ENCODE results near the gene EPHA3.
A peak's percentile ranks its signal among the peaks of the same experiment; 100 is the strongest.

EPHA3 gene

DNA sequence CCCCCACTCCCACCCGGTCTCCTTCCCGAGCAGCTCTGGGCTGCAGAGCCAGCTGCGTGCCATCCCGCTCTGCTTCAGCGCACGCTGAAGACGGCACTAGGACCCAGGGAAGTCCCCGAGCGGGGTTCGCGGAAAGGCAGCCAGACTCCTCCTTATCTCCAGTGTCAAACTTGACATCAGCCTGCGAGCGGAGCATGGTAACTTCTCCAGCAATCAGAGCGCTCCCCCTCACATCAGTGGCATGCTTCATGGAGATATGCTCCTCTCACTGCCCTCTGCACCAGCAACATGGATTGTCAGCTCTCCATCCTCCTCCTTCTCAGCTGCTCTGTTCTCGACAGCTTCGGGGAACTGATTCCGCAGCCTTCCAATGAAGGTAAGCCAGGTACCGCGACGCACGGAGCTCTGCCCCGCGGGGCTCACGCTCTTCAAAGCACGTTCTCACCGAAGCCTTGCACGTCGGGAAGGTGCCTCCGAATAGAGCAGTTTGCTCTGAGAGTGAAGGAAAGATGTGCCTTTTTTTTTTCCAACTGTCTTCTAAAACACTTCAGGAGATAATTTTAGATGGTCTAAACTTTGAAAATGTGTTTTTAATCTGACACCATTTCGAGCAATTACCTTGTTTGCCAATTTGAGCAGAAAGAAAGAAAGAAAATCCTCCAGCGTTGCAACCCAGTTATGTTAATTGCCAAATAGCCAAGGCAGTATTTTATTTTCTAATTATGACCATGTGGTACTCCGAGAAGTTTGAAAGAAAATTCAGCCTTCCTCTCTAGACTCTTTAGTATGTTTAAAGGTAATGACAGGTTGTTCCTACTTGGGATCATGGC, at the start of gene EPHA3:
TSS of gene EPHA3 (plus strand) at position 161 of the 830 bp plus-strand sequence. CDS start at position 289, 128 bp downstream.
- DNase-seq, result no peak

DNA sequence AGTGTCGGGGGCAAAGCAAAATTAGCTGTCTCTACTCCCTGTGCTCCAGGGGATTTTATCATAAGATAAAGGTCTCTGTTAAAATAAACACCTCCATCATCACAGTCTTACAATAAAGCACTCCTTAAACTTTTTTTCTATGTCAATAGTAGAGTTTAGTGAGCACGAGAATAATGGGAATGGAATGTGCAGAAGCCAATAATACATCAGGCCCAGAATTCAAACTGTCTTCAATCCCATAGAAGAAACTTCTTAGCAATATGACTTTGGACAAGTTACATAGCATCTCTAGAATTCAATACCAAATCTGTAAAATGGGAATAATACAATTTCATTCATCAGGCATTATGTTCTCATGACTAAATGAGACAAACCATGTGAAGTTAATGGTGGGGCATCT, 49.0 kb upstream of the EPHA3 start:
- DNase-seq, result no peak

DNA sequence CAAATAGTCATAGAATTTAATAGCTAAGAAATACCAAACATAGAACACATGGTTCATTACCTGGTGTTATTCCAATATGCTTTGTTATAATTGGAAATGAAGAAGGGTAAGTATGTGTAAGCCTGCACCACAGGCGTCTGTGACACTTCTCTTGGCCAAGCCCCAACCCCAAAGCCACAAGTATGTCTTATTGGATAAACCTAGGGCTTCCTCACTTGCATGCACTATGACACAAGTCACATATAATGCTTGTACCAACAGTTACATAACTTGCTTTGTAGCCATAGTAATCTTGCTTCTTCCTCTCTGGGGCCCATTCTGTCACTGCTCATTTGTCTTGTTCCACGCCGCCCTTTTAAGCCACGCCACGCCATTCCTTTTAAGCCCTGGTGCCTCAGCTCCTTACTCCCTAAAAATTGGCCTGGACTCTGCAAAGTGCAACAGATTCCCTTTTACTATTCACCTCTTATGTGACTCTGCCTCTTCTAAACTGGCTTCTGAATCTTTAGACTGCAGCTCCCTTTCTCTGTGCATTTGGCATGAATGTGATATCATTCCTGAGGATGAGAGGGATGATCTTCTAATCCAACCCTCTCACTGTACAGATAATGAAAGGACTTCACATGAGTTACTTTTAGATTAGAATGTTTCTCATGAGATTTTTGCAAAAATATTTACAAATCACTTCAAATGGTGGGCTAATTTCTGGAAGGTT, 48.1 kb upstream of the EPHA3 start:
- DNase-seq, result no peak

DNA sequence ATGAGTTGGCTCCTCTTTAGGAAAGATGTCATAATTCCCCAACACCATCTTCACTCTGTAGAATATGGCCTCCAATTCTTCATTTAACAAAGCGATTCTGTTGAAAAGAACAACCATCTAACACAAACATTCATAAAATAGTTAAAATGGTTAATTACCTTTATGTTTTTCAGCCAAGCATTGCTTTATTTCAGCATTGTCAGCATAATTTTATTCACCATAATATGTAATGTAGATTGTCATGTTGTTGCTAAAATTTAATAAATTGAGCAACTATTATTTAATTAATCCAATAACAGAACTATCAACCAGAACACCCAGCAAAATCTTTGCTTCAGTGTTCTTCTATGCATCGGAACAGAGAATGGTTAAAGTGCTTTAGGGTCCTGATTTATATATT, 46.2 kb upstream of the EPHA3 start:
- no peak for DNase-seq

DNA sequence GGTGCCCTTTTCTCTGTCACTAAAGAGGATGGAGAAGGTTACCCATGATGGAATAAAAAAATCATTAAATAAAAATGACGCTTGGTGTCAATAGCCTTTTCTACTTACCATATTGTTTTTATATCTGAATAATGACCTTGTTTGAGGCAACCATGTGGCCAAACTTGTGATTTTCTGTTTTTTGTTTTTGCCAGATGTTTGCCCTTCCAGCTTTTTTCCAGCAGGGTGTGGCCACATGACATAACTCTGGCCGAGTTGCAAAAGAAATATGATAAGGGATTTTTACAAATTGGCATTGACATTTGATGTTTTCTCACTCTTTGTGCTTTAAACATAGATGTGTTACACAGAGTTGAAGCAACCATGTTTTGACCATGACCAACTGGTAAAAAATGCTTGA, 39.7 kb upstream of the EPHA3 start:
- DNase-seq, result no peak

DNA sequence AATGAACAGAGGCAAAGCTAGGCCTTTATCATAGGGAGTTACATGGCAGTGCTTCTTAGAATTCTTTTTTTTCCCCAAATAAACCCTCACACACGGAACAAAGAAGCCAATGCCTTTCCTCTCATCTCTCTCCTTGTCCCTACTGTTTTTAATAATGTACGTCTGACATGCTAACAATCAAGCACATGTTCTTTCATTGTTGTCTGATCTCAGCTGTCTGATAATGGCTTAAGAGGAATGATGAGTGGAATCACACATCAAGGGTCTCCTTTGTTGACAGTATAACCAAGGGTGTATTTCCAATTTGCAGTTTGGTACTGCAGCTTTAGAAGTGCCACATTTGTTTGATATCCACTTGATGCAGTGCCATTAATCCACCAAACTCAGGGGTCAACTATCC, 34.8 kb upstream of the EPHA3 start:
- no peak for DNase-seq

DNA sequence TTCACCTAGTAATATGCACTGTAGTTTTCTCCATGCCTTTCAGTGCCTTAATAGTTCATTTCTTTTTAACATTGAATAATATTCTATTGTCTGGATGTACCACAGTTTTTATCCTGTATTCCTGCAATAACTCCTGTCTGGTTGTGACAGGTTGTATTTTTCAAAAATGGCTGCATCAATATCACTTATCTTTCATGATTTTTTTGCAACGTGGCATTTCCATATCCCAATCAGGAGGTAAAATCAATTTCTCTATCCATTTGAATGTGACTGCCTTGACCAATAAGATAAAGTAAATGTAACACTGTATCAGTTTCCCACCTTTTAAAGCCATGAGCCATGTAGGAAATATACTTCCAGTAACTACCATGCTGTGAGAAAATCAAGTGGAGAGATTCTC, 27.5 kb upstream of the EPHA3 start:
- DNase-seq, result no peak

DNA sequence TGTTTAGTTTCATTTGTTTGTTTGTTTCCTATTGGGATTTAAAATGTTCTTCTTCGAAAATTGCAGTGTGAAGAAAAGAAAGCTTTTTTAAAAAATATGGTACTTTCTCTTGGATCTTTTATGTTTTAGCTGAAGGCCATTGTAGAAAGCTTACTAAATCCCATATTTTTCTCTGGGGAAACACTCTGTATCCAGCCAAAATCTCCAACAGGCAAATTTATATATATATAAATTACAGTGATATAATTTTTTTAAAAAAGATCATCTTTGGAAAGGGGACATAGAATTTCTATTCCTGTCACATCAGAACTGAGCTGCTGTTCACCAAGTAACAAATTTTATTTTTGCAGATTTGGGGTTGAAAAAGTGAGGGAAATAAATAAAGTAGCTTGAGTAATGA, 19.6 kb upstream of the EPHA3 start:
- no peak for DNase-seq

DNA sequence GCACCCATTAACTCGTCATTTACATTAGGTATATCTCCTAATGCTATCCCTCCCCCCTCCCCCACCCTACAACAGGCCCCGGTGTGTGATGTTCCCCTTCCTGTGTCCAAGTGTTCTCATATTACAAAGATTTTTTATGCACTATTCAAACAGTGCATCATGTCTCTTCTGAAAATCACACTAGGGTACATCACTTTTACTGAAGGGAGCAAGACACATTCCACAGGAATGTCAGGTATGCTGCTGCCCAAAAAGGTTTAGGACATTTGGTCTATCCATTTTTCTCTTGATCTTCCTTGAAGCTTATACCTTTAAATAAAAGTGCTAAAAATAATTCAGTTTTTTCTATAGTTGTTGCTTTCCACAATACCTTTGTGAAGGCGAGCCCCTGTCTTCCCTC, 9.2 kb upstream of the EPHA3 start:
- no peak for DNase-seq

DNA sequence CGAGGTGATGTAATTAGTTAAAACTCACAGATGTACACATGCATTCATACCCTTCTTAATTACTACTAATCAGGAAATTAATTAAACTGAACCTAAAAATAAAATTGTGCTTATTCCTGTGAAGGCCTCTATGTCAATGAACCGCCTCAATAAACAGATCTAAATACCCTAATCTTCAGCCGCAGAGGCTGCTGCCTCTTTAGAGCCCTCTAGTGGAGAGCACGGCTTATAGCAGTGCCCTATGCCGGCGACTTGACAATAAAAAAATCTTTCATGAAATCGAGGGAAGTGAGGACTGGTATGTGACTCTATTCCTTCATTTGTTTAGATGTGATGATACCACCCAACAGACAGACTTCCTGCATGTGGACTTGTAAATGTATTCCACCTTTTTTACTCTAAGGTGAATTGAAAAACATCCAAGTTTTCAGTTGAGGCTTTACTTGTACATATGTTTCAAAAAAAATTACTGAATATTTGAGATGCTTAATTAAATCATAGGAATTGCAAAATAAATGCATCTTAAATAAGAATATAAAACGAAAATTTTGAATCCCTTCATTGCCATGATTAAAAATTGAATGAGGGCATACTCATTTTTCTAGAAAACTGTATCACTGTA, 8.3 kb upstream of the EPHA3 start:
- DNase-seq, result peak; percentile 39 to 57

DNA sequence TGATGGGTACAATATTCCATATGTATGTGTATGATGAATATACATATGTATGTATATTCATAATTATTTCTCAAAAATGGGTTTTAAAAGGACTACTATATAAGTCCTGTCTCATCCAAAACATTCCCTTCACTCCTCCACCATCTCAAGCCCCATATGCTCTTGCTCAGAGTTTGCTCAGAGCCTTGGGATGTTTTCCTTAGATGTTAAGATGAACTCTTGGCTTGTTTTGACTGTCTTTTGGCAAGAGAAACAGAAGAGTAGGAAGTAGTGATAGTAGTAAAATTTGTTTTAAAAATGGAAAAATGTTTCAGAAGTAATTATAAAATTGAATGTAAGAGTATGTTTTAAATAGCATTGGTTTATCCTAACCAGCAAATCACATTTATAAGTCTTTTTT, 6.2 kb upstream of the EPHA3 start:
- no peak for DNase-seq

DNA sequence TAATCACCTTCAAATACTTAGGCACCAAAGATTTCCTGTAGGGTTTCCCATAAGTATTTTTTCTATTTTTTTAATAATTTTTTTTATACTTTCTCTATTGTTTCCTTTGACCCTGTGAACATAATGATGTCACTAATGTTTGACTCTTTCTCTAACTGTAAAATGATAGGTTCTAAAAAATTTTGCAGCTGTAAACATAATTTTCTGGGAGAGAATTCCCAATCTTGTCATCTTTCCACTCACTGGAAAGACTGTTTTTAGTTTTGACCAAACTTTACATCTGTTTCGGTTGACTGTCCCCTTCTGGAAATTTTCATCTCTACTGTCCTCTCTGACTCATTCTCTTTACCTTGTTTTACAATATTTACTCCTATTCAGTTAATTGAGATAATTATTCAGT, 5.5 kb upstream of the EPHA3 start:
- no peak for DNase-seq

DNA sequence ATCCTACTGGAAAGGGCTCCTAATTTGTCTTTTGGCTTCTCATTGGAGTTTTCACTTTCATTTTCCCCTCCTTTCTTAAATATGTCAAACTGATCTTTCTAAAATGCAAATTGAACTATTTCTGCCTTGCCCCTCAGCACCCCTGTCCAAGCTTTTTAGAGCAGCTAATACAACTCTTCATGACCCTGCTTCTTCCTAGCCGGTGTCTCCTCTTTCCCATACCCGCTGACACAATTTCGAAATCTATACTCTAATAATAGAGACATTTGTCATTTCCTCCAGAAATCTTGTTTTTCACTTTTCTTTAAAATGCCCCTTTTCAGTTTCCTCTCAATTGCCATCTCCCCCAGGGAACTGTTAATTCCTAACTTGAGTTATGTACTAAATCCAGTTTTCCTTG, 2.9 kb upstream of the EPHA3 start:
- no peak for DNase-seq

DNA sequence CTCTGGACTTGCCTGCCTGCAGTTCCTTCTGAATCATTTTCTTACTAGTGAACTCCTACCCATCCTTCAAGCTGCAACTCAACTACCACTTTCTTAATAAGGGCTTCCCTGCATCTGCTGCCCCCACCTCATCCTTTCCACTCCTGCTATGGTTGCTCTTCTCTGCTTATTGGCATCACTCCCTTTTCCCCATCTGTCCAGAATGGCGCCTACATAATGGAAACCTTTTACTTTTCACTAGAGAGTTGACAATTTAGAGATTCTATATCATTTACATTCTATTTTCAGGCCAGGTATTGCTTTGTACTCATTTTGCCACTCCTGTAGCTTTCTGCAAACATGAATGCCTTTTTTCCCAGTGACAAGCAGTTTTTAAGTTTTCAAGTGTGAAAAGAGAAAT, 1.9 kb upstream of the EPHA3 start:
- no peak for DNase-seq

DNA sequence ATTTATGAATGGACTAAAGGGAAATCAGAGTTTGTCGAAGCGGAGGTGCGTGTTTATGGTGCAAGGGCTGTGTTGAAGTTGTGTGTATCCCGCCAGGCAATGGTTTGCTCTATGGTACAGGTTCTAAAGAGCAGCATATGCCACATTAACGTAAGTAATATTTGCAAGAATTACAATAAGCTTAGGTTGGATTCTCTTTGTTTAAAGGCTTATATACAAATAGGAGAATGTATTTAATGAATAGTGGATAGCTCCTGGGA, 800 bp downstream of the EPHA3 start:
- no peak for DNase-seq

DNA sequence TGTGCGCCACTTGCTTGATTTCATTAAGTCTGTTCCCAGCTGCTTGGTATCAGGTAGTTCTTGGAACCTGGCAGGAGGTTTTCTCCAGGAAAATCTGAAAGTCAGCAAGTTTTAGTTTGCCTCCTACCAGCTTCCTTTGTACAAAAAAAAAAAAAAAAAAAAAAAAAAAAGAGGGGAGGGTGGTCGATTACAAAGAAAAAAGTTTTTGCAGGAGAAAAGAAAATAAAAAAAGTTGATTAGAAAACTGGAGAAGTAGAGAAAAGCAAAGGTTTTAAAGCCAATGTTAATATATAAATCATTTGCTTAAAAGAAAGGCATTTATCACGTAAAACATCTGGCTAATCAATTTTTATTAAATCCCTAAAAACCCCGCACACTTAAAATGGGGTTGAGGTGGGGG, 5.9 kb downstream of the EPHA3 start:
- no peak for DNase-seq

DNA sequence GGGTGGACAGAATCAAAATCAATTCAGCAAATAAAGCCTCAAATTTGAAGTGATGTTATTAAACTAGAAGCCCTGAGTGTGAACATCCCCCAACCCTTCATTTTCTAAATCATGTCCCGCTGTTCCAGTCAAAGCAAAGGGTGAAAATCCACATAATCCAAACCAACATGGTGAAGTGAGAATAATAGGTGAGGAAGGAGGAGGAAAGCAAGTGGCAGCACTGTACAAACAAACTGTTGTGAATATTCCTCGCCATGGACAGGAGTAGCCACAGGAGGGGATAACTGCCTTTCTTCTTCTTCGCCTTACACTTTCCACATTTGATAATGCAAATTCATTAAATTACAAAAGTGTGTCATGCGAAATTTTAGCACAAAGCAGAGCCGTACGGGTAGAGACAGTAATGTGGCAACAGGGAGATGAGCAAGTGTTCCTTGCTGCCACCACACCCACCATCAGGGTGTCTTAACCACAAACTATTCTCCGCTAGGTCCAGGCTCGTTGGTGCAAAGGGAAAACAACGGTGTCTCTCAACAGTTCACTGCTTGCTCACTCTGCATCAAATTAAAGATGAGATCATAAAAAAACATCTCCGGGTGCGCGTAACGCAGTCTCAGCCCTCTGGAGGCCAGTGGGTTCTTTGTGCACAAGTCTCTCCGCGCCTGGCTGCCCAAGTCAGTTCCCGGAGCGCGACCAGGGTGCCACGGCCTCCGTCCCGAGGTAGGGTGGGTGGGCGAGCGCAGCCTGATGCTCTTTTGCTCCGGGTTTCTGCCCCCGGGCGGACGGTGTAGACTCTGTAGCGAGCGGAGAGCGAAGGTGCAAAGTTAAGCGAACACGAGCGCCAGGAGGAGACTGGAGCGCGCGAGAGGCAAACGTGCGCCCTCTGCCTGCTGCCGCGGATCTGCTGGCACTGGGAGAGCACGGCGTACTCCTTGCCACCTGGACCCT, 6.7 kb downstream of the EPHA3 start:
- DNase-seq, result no peak

DNA sequence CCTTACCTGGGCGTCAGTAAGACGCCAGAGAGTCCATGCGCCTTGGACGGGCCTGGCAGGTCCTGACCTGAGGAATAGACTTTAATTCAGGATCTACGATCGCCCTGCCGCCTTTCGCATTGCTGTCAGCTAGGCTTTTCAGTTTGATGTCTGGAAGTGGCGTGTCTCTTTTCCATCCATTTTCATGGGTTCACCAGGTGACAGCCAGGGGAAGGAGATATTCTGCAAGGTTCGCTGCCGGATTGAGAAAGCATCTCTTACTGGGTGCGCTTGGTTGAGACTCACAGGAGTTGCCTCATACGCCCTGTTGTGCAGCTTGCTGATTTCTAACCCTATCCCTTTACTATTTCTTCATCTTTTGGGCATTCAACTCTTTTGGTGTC, 7.4 kb downstream of the EPHA3 start:
- DNase-seq, result no peak

DNA sequence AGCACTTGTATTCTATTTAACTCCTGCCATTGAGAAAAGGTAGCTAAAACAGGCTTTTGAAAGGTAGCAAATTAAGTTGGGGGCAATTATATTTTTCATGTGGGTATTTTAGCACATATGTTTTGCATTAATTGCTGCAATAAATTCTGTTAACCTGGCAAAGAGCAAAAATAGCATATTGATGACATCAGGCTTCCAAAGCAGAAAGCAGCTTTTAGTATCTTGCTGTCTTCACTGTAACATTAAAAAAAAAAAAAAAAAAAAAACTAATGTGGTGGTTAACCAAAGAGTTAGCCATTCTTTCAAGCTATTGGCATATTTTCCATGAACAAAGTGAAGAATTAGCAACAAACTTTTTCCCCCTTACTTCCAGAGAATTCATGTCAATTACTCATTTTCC, 9.1 kb downstream of the EPHA3 start:
- DNase-seq, result no peak

DNA sequence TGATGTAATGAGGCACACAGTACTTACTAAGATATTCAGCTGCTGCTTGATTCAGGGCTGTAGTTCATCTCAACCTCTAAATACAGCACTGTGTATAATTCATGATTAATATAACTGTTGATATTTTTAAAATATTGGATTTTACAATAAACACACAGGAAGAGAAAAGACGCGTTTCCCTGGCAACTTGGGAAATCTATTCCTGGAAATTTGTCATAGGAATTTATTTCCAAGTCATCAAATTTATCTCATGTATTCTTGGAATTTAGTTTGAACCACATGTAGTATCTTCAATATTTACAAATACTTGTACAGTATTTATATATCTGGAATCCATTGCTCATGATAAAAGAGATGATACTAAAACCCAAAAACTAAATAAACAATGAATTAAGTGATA, 30.6 kb downstream of the EPHA3 start:
- no peak for DNase-seq

DNA sequence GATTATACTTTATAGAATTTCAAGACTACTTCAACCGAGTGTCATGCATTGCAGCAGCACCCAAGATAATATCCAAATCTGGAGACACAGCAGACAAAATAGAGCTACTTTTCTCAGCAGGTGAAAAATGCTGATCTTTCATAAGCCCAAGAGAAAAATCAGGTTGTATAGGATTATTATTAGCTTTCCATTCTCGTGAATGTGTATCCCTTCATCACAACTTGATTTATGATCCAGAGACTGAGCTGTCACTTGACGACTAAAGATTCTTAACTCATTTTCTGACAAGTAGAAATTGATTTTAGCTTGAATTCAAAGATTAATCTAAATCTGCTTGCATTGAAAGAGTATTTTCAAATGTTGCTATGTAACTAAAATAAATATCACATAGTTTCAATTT, 32.4 kb downstream of the EPHA3 start:
- DNase-seq, result no peak

DNA sequence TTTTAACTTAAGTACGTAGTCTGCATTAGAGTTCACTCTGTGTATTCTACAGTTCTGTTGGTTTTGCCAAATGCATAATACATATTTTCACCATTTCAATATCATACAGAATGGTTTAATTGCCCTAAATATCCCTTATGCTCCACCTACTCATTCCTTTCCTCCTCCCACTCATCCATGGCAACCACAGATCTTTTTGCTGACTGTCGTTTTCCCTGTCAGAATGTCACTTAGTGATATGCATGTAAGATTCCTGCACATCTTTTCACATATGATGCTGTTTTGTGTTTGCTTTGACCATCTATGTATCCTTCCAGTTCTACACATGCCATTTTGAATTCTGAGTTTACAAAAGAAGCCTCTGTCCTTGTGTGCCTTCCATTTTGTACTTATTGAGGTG, 36.7 kb downstream of the EPHA3 start:
- DNase-seq, result no peak

DNA sequence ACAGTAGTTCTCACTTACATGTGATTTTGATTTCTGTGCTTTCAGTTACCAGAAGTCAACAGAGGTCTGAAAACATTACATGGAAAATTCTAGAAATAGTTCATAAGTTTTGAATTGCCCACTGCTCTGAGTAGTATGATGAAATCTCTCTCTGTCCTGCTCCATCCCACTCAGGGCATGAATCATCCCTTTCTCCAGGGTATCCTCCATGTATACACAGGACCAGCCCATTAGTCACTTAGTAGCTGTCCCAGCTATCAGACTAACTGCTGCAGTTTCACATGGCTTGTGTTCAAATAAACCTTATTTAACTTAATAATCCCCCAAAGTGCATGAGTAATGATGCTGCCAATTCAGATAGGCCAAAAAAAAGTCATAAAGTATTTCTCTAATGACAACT, 38.6 kb downstream of the EPHA3 start:
- DNase-seq, result no peak
